Liver (tissue), 9 donors: ENCODE measurements around the gene MRPL55. TPM values are rescaled to one million over a fixed set of nuclear protein-coding genes. Genes with fewer than 3 reads are reported as not detected.

Experiments
- DNase-seq: peaks from one replicate; pipeline ENCODE4 v3.0.0-alpha.2; 2017; ENCODE audit warnings: low spot score
- H3K27ac ChIP-seq, 2 donors: one replicate each; pipeline ENCODE4 v1.7.0; 2013; ENCODE audit warnings: inconsistent platforms in 2 of 2, low read length in 2 of 2, control low read depth in 1 of 2, low read depth in 1 of 2, mild to moderate bottlenecking in 1 of 2
- H3K27me3 ChIP-seq, 4 donors: one replicate each; pipeline versions ENCODE4 v1.6.1 to v1.7.0; 2013; ENCODE audit warnings: low read length in 3 of 4, inconsistent platforms in 1 of 4, mild to moderate bottlenecking in 1 of 4, moderate library complexity in 1 of 4; ENCODE audit not compliant: control insufficient read depth in 4 of 4, insufficient read depth in 4 of 4
- H3K36me3 ChIP-seq, 4 donors: one replicate each; pipeline versions ENCODE4 v1.6.1 to v1.7.0; 2013; ENCODE audit warnings: low read length in 3 of 4, mild to moderate bottlenecking in 3 of 4, low read depth in 1 of 4, moderate library complexity in 1 of 4; ENCODE audit not compliant: control insufficient read depth in 4 of 4, insufficient read depth in 3 of 4
- H3K4me1 ChIP-seq, 4 donors: one replicate each; pipeline versions ENCODE4 v1.6.1 to v1.7.0; 2013; ENCODE audit warnings: low read length in 3 of 4, mild to moderate bottlenecking in 3 of 4, moderate library complexity in 1 of 4; ENCODE audit not compliant: control insufficient read depth in 4 of 4, insufficient read depth in 4 of 4
- H3K4me3 ChIP-seq, 3 donors: one replicate each; pipeline versions ENCODE4 v1.6.1 to v1.7.0; 2013; ENCODE audit warnings: low read length in 3 of 3, control low read depth in 1 of 3, low read depth in 1 of 3, mild to moderate bottlenecking in 1 of 3
- H3K9ac ChIP-seq, 2 donors: one replicate each; pipeline ENCODE4 v1.7.0; 2013; ENCODE audit warnings: low read length in 2 of 2, mild to moderate bottlenecking in 2 of 2, moderate library complexity in 2 of 2, control low read depth in 1 of 2, low read depth in 1 of 2
- H3K9me3 ChIP-seq, 4 donors: one replicate each; pipeline versions ENCODE4 v1.6.1 to v1.7.0; 2013; ENCODE audit warnings: low read length in 3 of 4; ENCODE audit not compliant: control insufficient read depth in 4 of 4
- EGR1 ChIP-seq, 2 donors: IDR thresholded peaks; 2 replicates each; pipeline ENCODE4 v1.6.1; 2016 to 2018; ENCODE audit warnings: antibody characterized with exemption in 2 of 2, low read depth in 2 of 2
- FOXA1 ChIP-seq: IDR thresholded peaks from 2 replicates; pipeline ENCODE4 v1.6.1; 2016; ENCODE audit warnings: antibody characterized with exemption
- HNF4A ChIP-seq, 2 donors: conservative IDR thresholded peaks; 2 replicates each; pipeline ENCODE4 v1.6.1; 2016; ENCODE audit warnings: antibody characterized with exemption in 2 of 2, mild to moderate bottlenecking in 2 of 2
- HNF4G ChIP-seq: IDR thresholded peaks from 2 replicates; pipeline ENCODE4 v1.6.1; 2016; ENCODE audit warnings: antibody characterized with exemption
- JUND ChIP-seq, 2 donors: IDR thresholded peaks; 2 replicates each; pipeline ENCODE4 v1.6.1; 2016; ENCODE audit warnings: antibody characterized with exemption in 2 of 2
- MAX ChIP-seq: IDR thresholded peaks from 2 replicates; pipeline ENCODE4 v1.6.1; 2016; ENCODE audit warnings: antibody characterized with exemption
- NR2F2 ChIP-seq: IDR thresholded peaks from 2 replicates; pipeline ENCODE4 v1.6.1; 2016; ENCODE audit warnings: antibody characterized with exemption
- RAD21 ChIP-seq, 2 donors: IDR thresholded peaks; 2 replicates each; pipeline ENCODE4 v1.6.1; 2016; ENCODE audit warnings: antibody characterized with exemption in 2 of 2, mild to moderate bottlenecking in 2 of 2
- REST ChIP-seq: IDR thresholded peaks from 2 replicates; pipeline ENCODE4 v1.6.1; 2016; ENCODE audit warnings: antibody characterized with exemption, mild to moderate bottlenecking
- RXRA ChIP-seq, 2 donors: IDR thresholded peaks; 2 replicates each; pipeline ENCODE4 v1.6.1; 2017 to 2018; ENCODE audit warnings: antibody characterized with exemption in 2 of 2, mild to moderate bottlenecking in 1 of 2
- TAF1 ChIP-seq: conservative IDR thresholded peaks from 2 replicates; pipeline ENCODE4 v1.6.1; 2016; ENCODE audit warnings: antibody characterized with exemption, mild to moderate bottlenecking
- YY1 ChIP-seq: IDR thresholded peaks from 2 replicates; pipeline ENCODE4 v1.6.1; 2016; ENCODE audit warnings: antibody characterized with exemption, mild to moderate bottlenecking
- ZBTB33 ChIP-seq: IDR thresholded peaks from 2 replicates; pipeline ENCODE4 v1.6.1; 2016; ENCODE audit warnings: antibody characterized with exemption
- WGBS: extraction: QIAGEN DNeasy Blood & Tissue Kit; methylation state at CpG from one replicate; pipeline ENCODE4 v1.1.7; 2013; 5-methylcytosine and 5-hydroxymethylcytosine counted together
- polyA plus RNA-seq, 2 donors: library from polyadenylated mRNA; stranded (reverse) in 1 of 2; unstranded in 1 of 2; fragments of 200-250 nt in 1 of 2; fragments of >200 nt in 1 of 2; fragmentation: Nextera tagmentation in 1 of 2; extraction: Ambion mirVana in 1 of 2; gene quantifications; one replicate each; pipeline versions ENCODE4 v1.2.1 to v1.2.3, GENCODE V29; 2013 to 2015
- total RNA-seq, 2 donors: library from RNA; depleted of rRNA; stranded (reverse); fragments of >200 nt; gene quantifications; one replicate each; pipeline ENCODE4 v1.2.3, GENCODE V29; 2014
- donor health status: healthy.
- donor health status: healthy.
- donor health status: healthy.
- donor health status: healthy.
- donor health status: healthy.

MRPL55 gene
- total and polyA plus RNA-seq, 4 donors = 38.9 to 119 (median 62.0) TPM

- no peaks in the 10 kb centered on the region for H3K27me3 ChIP-seq
- WGBS = 95% methylated on average over 9 of the region's 9 CpGs
- DNase-seq = no peak
Observed at GRCh38 chr1:228106800-228107054, 2.4 kb downstream of the MRPL55 start.

GRCh38 chr1:228105996-228106799 lies 2.9 kb downstream of the MRPL55 start:
- H3K27me3 ChIP-seq = no peaks in the 10 kb centered on the region
- H3K9me3 ChIP-seq = no peaks in the 10 kb centered on the region
- H3K4me3 ChIP-seq = no peak overlapping the region
- peaks cover 10 to 57% (median 40%) of the 10 kb centered on the region in 4 donors for H3K4me1 ChIP-seq
- no peak overlapping the region for H3K27ac ChIP-seq
- no peak for DNase-seq
- 93% methylated on average over 8 of the region's 8 CpGs for WGBS
- TF ChIP-seq HNF4G = no peak
- TF ChIP-seq REST = no peak
- no peak for TF ChIP-seq JUND (IDR thresholded peaks at IDR 0.05)
- no peak for TF ChIP-seq YY1
- no peak for TF ChIP-seq MAX
- no peak for TF ChIP-seq NR2F2
- no peak for TF ChIP-seq ZBTB33
- TF ChIP-seq FOXA1 = no peak
- TF ChIP-seq HNF4A (conservative IDR thresholded peaks at IDR 0.05) = no peak
- peaks cover 0 to 15% (median 10%) of the 10 kb centered on the region in 4 donors for H3K36me3 ChIP-seq
- no peak overlapping the region for H3K9ac ChIP-seq

More at GRCh38 chr1:228106800-228107054, 2.4 kb downstream of the MRPL55 start:
- no peaks in the 10 kb centered on the region for H3K9me3 ChIP-seq
- H3K36me3 ChIP-seq = peaks cover 0 to 15% (median 10%) of the 10 kb centered on the region in 4 donors
- no peak overlapping the region for H3K4me3 ChIP-seq
- no peak for TF ChIP-seq REST
- TF ChIP-seq JUND (IDR thresholded peaks at IDR 0.05) = no peak
- no peak for TF ChIP-seq HNF4A (conservative IDR thresholded peaks at IDR 0.05)
- TF ChIP-seq RAD21 (IDR thresholded peaks at IDR 0.05) = no peak
- TF ChIP-seq TAF1 = no peak
- no peak for TF ChIP-seq FOXA1
- no peak for TF ChIP-seq RXRA (IDR thresholded peaks at IDR 0.05)
- TF ChIP-seq MAX = no peak
- TF ChIP-seq HNF4G = no peak
- no peak for TF ChIP-seq EGR1 (IDR thresholded peaks at IDR 0.05; ENCODE audit: low read depth in 2 of 2)
- peaks cover 7 to 52% (median 35%) of the 10 kb centered on the region in 4 donors for H3K4me1 ChIP-seq
- H3K27ac ChIP-seq = no peak overlapping the region
- H3K9ac ChIP-seq = no peak overlapping the region
